ENCODE measurements around the gene ARHGEF33. TPM values are rescaled to one million over a fixed set of nuclear protein-coding genes. Genes with fewer than 3 reads are reported as not detected.

Gene ARHGEF33
- total and polyA plus RNA-seq, 2 experiments from 2014 or later = 0.54 to 0.75 TPM

GRCh38 chr2:39018638-39019037 lies 129.0 kb downstream of the ARHGEF33 start:
- Histone ChIP-seq H3K9ac (no peak overlapping the region), H3K36me3 (ENCODE audit: low read depth) (peaks cover 21% of the 10 kb centered on the region), H3K9me2 (ENCODE audit: insufficient read depth) (no peaks in the 10 kb centered on the region; the same call in 1 of the 2 replicates), H3K27me3 (replicated peaks; ENCODE audit: insufficient read depth) (no peaks in the 10 kb centered on the region), H3K79me2 (ENCODE audit: insufficient read depth) (no peaks in the 10 kb centered on the region), H4K20me1 (ENCODE audit: insufficient read depth) (no peaks in the 10 kb centered on the region), H3F3A (ENCODE audit: insufficient read depth) (no peaks in the 10 kb centered on the region), H2AFZ (no peak overlapping the region), H3K4me3 (no peak overlapping the region), H3K27ac (no peak overlapping the region), H3K9me3 (ENCODE audit: low read depth) (no peaks in the 10 kb centered on the region), H3K4me1 (ENCODE audit: insufficient read depth) (no peaks in the 10 kb centered on the region), H3K4me2 (ENCODE audit: unreplicated experiment) (no peak overlapping the region)
- in situ Hi-C loops (cut with MboI) = no loop called here
- no peak for TF ChIP-seq EZH2phosphoT487 (IDR thresholded peaks at IDR 0.05; ENCODE audit: insufficient read depth, low read depth)
- TF ChIP-seq EZH2 (IDR thresholded peaks at IDR 0.05; ENCODE audit: insufficient read depth, poor library complexity, severe bottlenecking) = no peak
- DNase-seq = no peak
- WGBS, 2 experiments (ENCODE audit: low coverage in 1 of 2, low lambda C conversion rate in 2 of 2, missing lambda C conversion rate in 2 of 2) = 98% methylated on average over 4 of the region's 4 CpGs

GRCh38 chr2:39020383-39020782 lies 130.7 kb downstream of the ARHGEF33 start:
- H3K36me3 ChIP-seq (ENCODE audit: low read depth) = peaks cover 19% of the 10 kb centered on the region
- H3K4me2 ChIP-seq (ENCODE audit: unreplicated experiment) = no peak overlapping the region
- H3F3A ChIP-seq (ENCODE audit: insufficient read depth) = no peaks in the 10 kb centered on the region
- H3K27ac ChIP-seq = no peak overlapping the region
- TF ChIP-seq EZH2 (IDR thresholded peaks at IDR 0.05; ENCODE audit: insufficient read depth, poor library complexity, severe bottlenecking) = no peak
- no peak for TF ChIP-seq EZH2phosphoT487 (IDR thresholded peaks at IDR 0.05; ENCODE audit: insufficient read depth, low read depth)
- H3K9me3 ChIP-seq (ENCODE audit: low read depth) = no peaks in the 10 kb centered on the region
- H3K4me3 ChIP-seq = no peak overlapping the region
- H3K9me2 ChIP-seq (ENCODE audit: insufficient read depth) = no peaks in the 10 kb centered on the region; the same call in 1 of the 2 replicates
- H3K79me2 ChIP-seq (ENCODE audit: insufficient read depth) = no peaks in the 10 kb centered on the region
- H4K20me1 ChIP-seq (ENCODE audit: insufficient read depth) = no peaks in the 10 kb centered on the region
- H3K27me3 ChIP-seq (replicated peaks; ENCODE audit: insufficient read depth) = no peaks in the 10 kb centered on the region
- H3K9ac ChIP-seq = no peak overlapping the region
- in situ Hi-C loops (cut with MboI) = no loop called here
- H3K4me1 ChIP-seq (ENCODE audit: insufficient read depth) = no peaks in the 10 kb centered on the region; the same call in 1 of the 2 replicates
- no peak for DNase-seq
- no peak overlapping the region for H2AFZ ChIP-seq

GRCh38 chr2:39022642-39023235 lies 133.1 kb downstream of the ARHGEF33 start:
- Histone ChIP-seq H2AFZ (no peak overlapping the region), H3F3A (ENCODE audit: insufficient read depth) (no peaks in the 10 kb centered on the region), H3K27me3 (replicated peaks; ENCODE audit: insufficient read depth) (no peaks in the 10 kb centered on the region), H3K9me2 (ENCODE audit: insufficient read depth) (no peaks in the 10 kb centered on the region), H3K27ac (no peak overlapping the region), H3K4me1 (ENCODE audit: insufficient read depth) (no peaks in the 10 kb centered on the region; the same call in 1 of the 2 replicates), H4K20me1 (ENCODE audit: insufficient read depth) (no peaks in the 10 kb centered on the region), H3K9ac (no peak overlapping the region), H3K9me3 (ENCODE audit: low read depth) (no peaks in the 10 kb centered on the region), H3K79me2 (ENCODE audit: insufficient read depth) (no peaks in the 10 kb centered on the region), H3K4me2 (ENCODE audit: unreplicated experiment) (no peak overlapping the region), H3K4me3 (no peak overlapping the region), H3K36me3 (ENCODE audit: low read depth) (peaks cover 19% of the 10 kb centered on the region)
- 76 to 77% methylated on average over 6 of the region's 6 CpGs for WGBS, 2 experiments (ENCODE audit: low coverage in 1 of 2, low lambda C conversion rate in 2 of 2, missing lambda C conversion rate in 2 of 2)
- DNase-seq = no peak
- in situ Hi-C loops (cut with MboI) = no loop called here
- TF ChIP-seq EZH2phosphoT487 (IDR thresholded peaks at IDR 0.05; ENCODE audit: insufficient read depth, low read depth) (no peak), EZH2 (IDR thresholded peaks at IDR 0.05; ENCODE audit: insufficient read depth, poor library complexity, severe bottlenecking) (no peak)

GRCh38 chr2:39023649-39024048 lies 134.0 kb downstream of the ARHGEF33 start:
- Histone ChIP-seq H3K79me2 (ENCODE audit: insufficient read depth) (no peaks in the 10 kb centered on the region), H3K4me1 (ENCODE audit: insufficient read depth) (no peaks in the 10 kb centered on the region; the same call in 1 of the 2 replicates), H3K4me2 (ENCODE audit: unreplicated experiment) (no peak overlapping the region), H3K36me3 (ENCODE audit: low read depth) (peaks cover 19% of the 10 kb centered on the region), H4K20me1 (ENCODE audit: insufficient read depth) (no peaks in the 10 kb centered on the region), H3K9me3 (ENCODE audit: low read depth) (no peaks in the 10 kb centered on the region), H3F3A (ENCODE audit: insufficient read depth) (no peaks in the 10 kb centered on the region), H3K27ac (no peak overlapping the region), H3K9ac (no peak overlapping the region), H3K4me3 (no peak overlapping the region), H3K9me2 (ENCODE audit: insufficient read depth) (no peaks in the 10 kb centered on the region), H2AFZ (no peak overlapping the region), H3K27me3 (replicated peaks; ENCODE audit: insufficient read depth) (no peaks in the 10 kb centered on the region)
- in situ Hi-C loops (cut with MboI) = no loop called here
- WGBS, 2 experiments (ENCODE audit: low coverage in 1 of 2, low lambda C conversion rate in 2 of 2, missing lambda C conversion rate in 2 of 2) = 67 to 72% methylated on average over 3 of the region's 3 CpGs
- TF ChIP-seq EZH2phosphoT487 (IDR thresholded peaks at IDR 0.05; ENCODE audit: insufficient read depth, low read depth) (no peak), EZH2 (IDR thresholded peaks at IDR 0.05; ENCODE audit: insufficient read depth, poor library complexity, severe bottlenecking) (no peak)
- DNase-seq = no peak

Measured in GM23248 (cell line).